ENCODE data around the gene CERS3. TPM values are rescaled to one million over a fixed set of nuclear protein-coding genes. Genes with fewer than 3 reads are reported as not detected.

Gene CERS3
- polyA plus RNA-seq, 1 donor (not counting 4 experiments of a cell fraction or from before 2014, with no cell fraction given): 23.5 TPM

DNA sequence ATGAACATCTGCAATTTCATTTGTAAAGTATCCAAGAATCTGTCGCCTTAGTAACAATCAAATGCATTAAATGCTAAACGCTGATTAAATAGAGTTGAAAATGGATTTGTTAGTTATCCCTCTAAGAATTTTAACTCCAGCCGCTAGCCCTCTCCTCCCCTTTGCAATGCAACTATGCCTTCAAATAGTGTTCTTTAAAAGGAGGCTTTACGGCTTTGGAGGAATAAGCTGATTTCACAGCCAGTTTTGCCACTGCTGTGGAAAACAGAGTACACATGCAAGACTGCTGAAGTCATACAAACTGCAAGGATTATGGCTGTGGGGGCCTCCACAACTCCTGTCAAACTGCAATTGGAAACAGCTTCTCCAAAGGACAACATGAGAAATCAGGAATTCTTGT, 89.2 kb downstream of the CERS3 start:
- TF ChIP-seq, protein P1, sequence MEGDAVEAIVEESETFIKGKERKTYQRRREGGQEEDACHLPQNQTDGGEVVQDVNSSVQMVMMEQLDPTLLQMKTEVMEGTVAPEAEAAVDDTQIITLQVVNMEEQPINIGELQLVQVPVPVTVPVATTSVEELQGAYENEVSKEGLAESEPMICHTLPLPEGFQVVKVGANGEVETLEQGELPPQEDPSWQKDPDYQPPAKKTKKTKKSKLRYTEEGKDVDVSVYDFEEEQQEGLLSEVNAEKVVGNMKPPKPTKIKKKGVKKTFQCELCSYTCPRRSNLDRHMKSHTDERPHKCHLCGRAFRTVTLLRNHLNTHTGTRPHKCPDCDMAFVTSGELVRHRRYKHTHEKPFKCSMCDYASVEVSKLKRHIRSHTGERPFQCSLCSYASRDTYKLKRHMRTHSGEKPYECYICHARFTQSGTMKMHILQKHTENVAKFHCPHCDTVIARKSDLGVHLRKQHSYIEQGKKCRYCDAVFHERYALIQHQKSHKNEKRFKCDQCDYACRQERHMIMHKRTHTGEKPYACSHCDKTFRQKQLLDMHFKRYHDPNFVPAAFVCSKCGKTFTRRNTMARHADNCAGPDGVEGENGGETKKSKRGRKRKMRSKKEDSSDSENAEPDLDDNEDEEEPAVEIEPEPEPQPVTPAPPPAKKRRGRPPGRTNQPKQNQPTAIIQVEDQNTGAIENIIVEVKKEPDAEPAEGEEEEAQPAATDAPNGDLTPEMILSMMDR (optimal IDR thresholded peaks at IDR 0.05 in 1 of 3, IDR thresholded peaks at IDR 0.05 in 1 of 3, conservative IDR thresholded peaks at IDR 0.05 in 1 of 3; ENCODE audit: extremely low read depth in 1 of 3, insufficient read depth in 2 of 3, low read length in 3 of 3): no peak
- no peak for TF ChIP-seq EZH2 (IDR thresholded peaks at IDR 0.05; ENCODE audit: low read length)
- Histone ChIP-seq H3K4me2 (ENCODE audit: control insufficient read depth, extremely low read depth, insufficient read depth, low read depth, low read length) (no peak overlapping the region), H3K4me3 (ENCODE audit: control insufficient read depth in 2 of 3, extremely low read depth in 1 of 3, insufficient read depth in 2 of 3, low read depth in 1 of 3, low read length in 3 of 3) (no peak overlapping the region), H3K27me3 (ENCODE audit: control insufficient read depth, extremely low read depth, insufficient read depth, low read length) (no peaks in the 10 kb centered on the region), H3K36me3 (ENCODE audit: control insufficient read depth in 2 of 2, extremely low read depth in 1 of 2, insufficient read depth in 2 of 2, low read length in 2 of 2) (peaks cover 0 to 1% of the 10 kb centered on the region in 2 experiments), H3K9me1 (ENCODE audit: control insufficient read depth, extremely low read depth, insufficient read depth, low read length) (no peaks in the 10 kb centered on the region), H3K4me1 (ENCODE audit: control insufficient read depth, extremely low read depth, insufficient read depth, low read length) (peaks cover 4% of the 10 kb centered on the region), H4K20me1 (ENCODE audit: control insufficient read depth, extremely low read depth, insufficient read depth, low read length) (no peaks in the 10 kb centered on the region), H3K27ac (ENCODE audit: control insufficient read depth, insufficient read depth, low read length) (no peak overlapping the region), H3K9me3 (ENCODE audit: control insufficient read depth, low read depth, low read length) (no peaks in the 10 kb centered on the region), H3K9ac (ENCODE audit: control insufficient read depth, extremely low read depth, insufficient read depth, low read length) (no peak overlapping the region), H2AFZ (ENCODE audit: control insufficient read depth, low read length) (no peak overlapping the region), H3K79me2 (ENCODE audit: control insufficient read depth, insufficient read depth, low read length) (no peaks in the 10 kb centered on the region)
- dilution Hi-C loops (cut with MboI; ENCODE audit: extremely low pct_ligation_motif_present, low sequenced_read_pairs): no loop called here
- DNase-seq (ENCODE audit: low read depth, low spot score) (no peak), FAIRE-seq (no peak)

GRCh38 chr15:100438570-100438969, 90.2 kb downstream of the CERS3 start:
- no peaks in the 10 kb centered on the region for H3K9me3 ChIP-seq (ENCODE audit: control insufficient read depth, low read depth, low read length)
- dilution Hi-C loops (cut with MboI; ENCODE audit: extremely low pct_ligation_motif_present, low sequenced_read_pairs): no loop called here
- peaks cover 4% of the 10 kb centered on the region for H3K4me1 ChIP-seq (ENCODE audit: control insufficient read depth, extremely low read depth, insufficient read depth, low read length)
- no peak overlapping the region for H3K4me3 ChIP-seq (ENCODE audit: control insufficient read depth in 2 of 3, extremely low read depth in 1 of 3, insufficient read depth in 2 of 3, low read depth in 1 of 3, low read length in 3 of 3)
- TF ChIP-seq EZH2 (IDR thresholded peaks at IDR 0.05; ENCODE audit: low read length): no peak
- TF ChIP-seq, protein P1 (optimal IDR thresholded peaks at IDR 0.05 in 1 of 3, IDR thresholded peaks at IDR 0.05 in 1 of 3, conservative IDR thresholded peaks at IDR 0.05 in 1 of 3; ENCODE audit: extremely low read depth in 1 of 3, insufficient read depth in 2 of 3, low read length in 3 of 3): no peak
- no peaks in the 10 kb centered on the region for H3K27me3 ChIP-seq (ENCODE audit: control insufficient read depth, extremely low read depth, insufficient read depth, low read length)
- H3K9ac ChIP-seq (ENCODE audit: control insufficient read depth, extremely low read depth, insufficient read depth, low read length): no peak overlapping the region
- H4K20me1 ChIP-seq (ENCODE audit: control insufficient read depth, extremely low read depth, insufficient read depth, low read length): no peaks in the 10 kb centered on the region
- peaks cover 0 to 1% of the 10 kb centered on the region in 2 experiments for H3K36me3 ChIP-seq (ENCODE audit: control insufficient read depth in 2 of 2, extremely low read depth in 1 of 2, insufficient read depth in 2 of 2, low read length in 2 of 2)
- H3K79me2 ChIP-seq (ENCODE audit: control insufficient read depth, insufficient read depth, low read length): no peaks in the 10 kb centered on the region
- H3K27ac ChIP-seq (ENCODE audit: control insufficient read depth, insufficient read depth, low read length): no peak overlapping the region
- no peak overlapping the region for H3K4me2 ChIP-seq (ENCODE audit: control insufficient read depth, extremely low read depth, insufficient read depth, low read depth, low read length)
- FAIRE-seq: no peak
- DNase-seq (ENCODE audit: low read depth, low spot score): peak; percentile 50
- no peaks in the 10 kb centered on the region for H3K9me1 ChIP-seq (ENCODE audit: control insufficient read depth, extremely low read depth, insufficient read depth, low read length)
- H2AFZ ChIP-seq (ENCODE audit: control insufficient read depth, low read length): no peak overlapping the region
